Activated T-cell treated with anti-CD3 and anti-CD28 coated beads, Interleukin-2, amount 50 U/mL, for 48 hours (primary cell): ENCODE measurements around the gene OR11A1.
"Not testable (repeated sequence)": the region's sequence is repeated elsewhere in the genome, so short reads cannot be mapped to it uniquely, and the experiment has no call there.

Source experiments
- DNase-seq, 2 experiments: peaks; one replicate each; pipeline ENCODE4 v3.0.0-alpha.2; 2020

OR11A1 gene

GRCh38 chr6:29477923-29478450 lies 21.1 kb upstream of the OR11A1 start:
- no peak for DNase-seq

GRCh38 chr6:29474996-29475395 lies 18.1 kb upstream of the OR11A1 start:
- DNase-seq: no peak

GRCh38 chr6:29466241-29466640 lies 9.4 kb upstream of the OR11A1 start:
- DNase-seq: no peak

GRCh38 chr6:29465801-29466200 lies 8.9 kb upstream of the OR11A1 start:
- DNase-seq: no peak

GRCh38 chr6:29465279-29465678 lies 8.4 kb upstream of the OR11A1 start:
- DNase-seq: no peak

GRCh38 chr6:29462022-29462421 lies 5.2 kb upstream of the OR11A1 start:
- no peak for DNase-seq

GRCh38 chr6:29461021-29461814 lies 4.3 kb upstream of the OR11A1 start:
- DNase-seq: no peak

- no peak for DNase-seq
Measured at GRCh38 chr6:29451471-29452193, 5.2 kb downstream of the OR11A1 start.

- no peak for DNase-seq
Measured at GRCh38 chr6:29447670-29448069, 9.2 kb downstream of the OR11A1 start.

- not testable (repeated sequence) for DNase-seq
Measured at GRCh38 chr6:29444031-29444430, 12.8 kb downstream of the OR11A1 start.

- no peak for DNase-seq
Measured at GRCh38 chr6:29442719-29443118, 14.2 kb downstream of the OR11A1 start.

- DNase-seq: no peak
Measured at GRCh38 chr6:29439006-29439405, 17.9 kb downstream of the OR11A1 start, which contains the start of gene OR10C1. OR10C1 (plus strand) TSS chr6:29439306; CDS start chr6:29440016, 710 bp downstream.

- DNase-seq: not testable (repeated sequence)
Measured at GRCh38 chr6:29436730-29437129, 20.1 kb downstream of the OR11A1 start.

- DNase-seq: no peak
Measured at GRCh38 chr6:29426654-29427053, 30.2 kb downstream of the OR11A1 start.

- no peak for DNase-seq
Measured at GRCh38 chr6:29425075-29425474, 31.8 kb downstream of the OR11A1 start.

- no peak for DNase-seq
Measured at GRCh38 chr6:29424575-29424974, 32.3 kb downstream of the OR11A1 start.

- DNase-seq: no peak
Measured at GRCh38 chr6:29424168-29424567, 32.7 kb downstream of the OR11A1 start.

- DNase-seq: no peak
Measured at GRCh38 chr6:29419516-29419915, 37.4 kb downstream of the OR11A1 start.

GRCh38 chr6:29414588-29414987 lies 42.3 kb downstream of the OR11A1 start, which contains the start of gene OR12D1:
OR12D1 (plus strand) TSS chr6:29414928.
- DNase-seq: no peak

GRCh38 chr6:29403801-29404200 lies 53.1 kb downstream of the OR11A1 start:
- DNase-seq: no peak

- DNase-seq: no peak
Measured at GRCh38 chr6:29399525-29399924, 57.3 kb downstream of the OR11A1 start.

GRCh38 chr6:29395331-29395730 lies 61.5 kb downstream of the OR11A1 start, which contains the start of gene OR12D2:
OR12D2 (plus strand) TSS chr6:29395631; CDS start chr6:29396700, 1,069 bp downstream.
- DNase-seq: no peak

GRCh38 chr6:29388533-29388932 lies 68.3 kb downstream of the OR11A1 start:
- no peak for DNase-seq

GRCh38 chr6:29376003-29376402 lies 80.9 kb downstream of the OR11A1 start:
- DNase-seq: no peak
